Measurements from ENCODE around the gene AFAP1.
A peak's percentile ranks its signal among the peaks of the same experiment; 100 is the strongest.

The AFAP1 gene

GRCh38 chr4:7876201-7876875, 63.3 kb downstream of the AFAP1 start:
- H3K79me2 ChIP-seq, result peaks cover 15% of the 10 kb centered on the region
- no peak overlapping the region for H3K4me2 ChIP-seq (ENCODE audit: low read length)
- H3K4me1 ChIP-seq, result peaks cover 7% of the 10 kb centered on the region
- TF ChIP-seq CTCF (IDR thresholded peaks at IDR 0.05), result no peak
- H3K27me3 ChIP-seq (ENCODE audit: control insufficient read depth, insufficient read depth, low read length), result no peaks in the 10 kb centered on the region
- H3K9me3 ChIP-seq (ENCODE audit: control insufficient read depth, low read length), result no peaks in the 10 kb centered on the region
- H3K4me3 ChIP-seq (ENCODE audit: low read depth, low read length), result no peak overlapping the region
- H3K9ac ChIP-seq, result no peak overlapping the region
- no peak overlapping the region for H3K27ac ChIP-seq
- H2AFZ ChIP-seq, result no peak overlapping the region
- H3K36me3 ChIP-seq (ENCODE audit: control insufficient read depth, insufficient read depth, low read length), result no peaks in the 10 kb centered on the region

GRCh38 chr4:7874838-7875237, 64.8 kb downstream of the AFAP1 start:
- peaks cover 7% of the 10 kb centered on the region for H3K4me1 ChIP-seq
- peaks cover 7% of the 10 kb centered on the region for H3K79me2 ChIP-seq
- H2AFZ ChIP-seq, result no peak overlapping the region
- no peak overlapping the region for H3K4me3 ChIP-seq (ENCODE audit: low read depth, low read length)
- no peak overlapping the region for H3K9ac ChIP-seq
- no peak overlapping the region for H3K27ac ChIP-seq
- no peak for TF ChIP-seq CTCF (IDR thresholded peaks at IDR 0.05)
- no peaks in the 10 kb centered on the region for H3K27me3 ChIP-seq (ENCODE audit: control insufficient read depth, insufficient read depth, low read length)
- H3K36me3 ChIP-seq (ENCODE audit: control insufficient read depth, insufficient read depth, low read length), result no peaks in the 10 kb centered on the region
- no peaks in the 10 kb centered on the region for H3K9me3 ChIP-seq (ENCODE audit: control insufficient read depth, low read length)
- H3K4me2 ChIP-seq (ENCODE audit: low read length), result no peak overlapping the region

GRCh38 chr4:7873881-7874280, 65.8 kb downstream of the AFAP1 start:
- H3K27ac ChIP-seq, result no peak overlapping the region
- H3K79me2 ChIP-seq, result peaks cover 3% of the 10 kb centered on the region
- peaks cover 7% of the 10 kb centered on the region for H3K4me1 ChIP-seq
- no peak overlapping the region for H3K9ac ChIP-seq
- no peaks in the 10 kb centered on the region for H3K9me3 ChIP-seq (ENCODE audit: control insufficient read depth, low read length)
- H3K4me2 ChIP-seq (ENCODE audit: low read length), result no peak overlapping the region
- H3K27me3 ChIP-seq (ENCODE audit: control insufficient read depth, insufficient read depth, low read length), result no peaks in the 10 kb centered on the region
- no peak for TF ChIP-seq CTCF (IDR thresholded peaks at IDR 0.05)
- H3K36me3 ChIP-seq (ENCODE audit: control insufficient read depth, insufficient read depth, low read length), result no peaks in the 10 kb centered on the region
- H2AFZ ChIP-seq, result no peak overlapping the region
- H3K4me3 ChIP-seq (ENCODE audit: low read depth, low read length), result no peak overlapping the region

- Histone ChIP-seq H3K9ac (no peak overlapping the region), H3K27ac (peak overlapping the region; percentile 56), H3K4me1 (peaks cover 7% of the 10 kb centered on the region), H3K36me3 (ENCODE audit: control insufficient read depth, insufficient read depth, low read length) (no peaks in the 10 kb centered on the region), H3K27me3 (ENCODE audit: control insufficient read depth, insufficient read depth, low read length) (no peaks in the 10 kb centered on the region), H3K4me3 (ENCODE audit: low read depth, low read length) (no peak overlapping the region), H3K79me2 (no peaks in the 10 kb centered on the region), H2AFZ (no peak overlapping the region), H3K9me3 (ENCODE audit: control insufficient read depth, low read length) (no peaks in the 10 kb centered on the region), H3K4me2 (ENCODE audit: low read length) (peak overlapping the region; percentile 10)
- no peak for TF ChIP-seq CTCF (IDR thresholded peaks at IDR 0.05)
Measured at GRCh38 chr4:7872264-7872771, 67.3 kb downstream of the AFAP1 start.

- Histone ChIP-seq H3K4me2 (ENCODE audit: low read length) (no peak overlapping the region), H3K36me3 (ENCODE audit: control insufficient read depth, insufficient read depth, low read length) (no peaks in the 10 kb centered on the region), H3K79me2 (no peaks in the 10 kb centered on the region), H3K4me1 (peaks cover 6% of the 10 kb centered on the region), H3K9ac (no peak overlapping the region), H3K27ac (peak overlapping the region; percentile 56), H3K9me3 (ENCODE audit: control insufficient read depth, low read length) (no peaks in the 10 kb centered on the region), H2AFZ (no peak overlapping the region), H3K27me3 (ENCODE audit: control insufficient read depth, insufficient read depth, low read length) (no peaks in the 10 kb centered on the region), H3K4me3 (ENCODE audit: low read depth, low read length) (no peak overlapping the region)
- no peak for TF ChIP-seq CTCF (IDR thresholded peaks at IDR 0.05)
Measured at GRCh38 chr4:7871356-7871755, 68.3 kb downstream of the AFAP1 start.
